Loucy (cell line): ENCODE data around the gene ZBED5.

Experiments
- EZH2phosphoT487 ChIP-seq: fragments of 200-600 bp; IDR thresholded peaks from 2 replicates; pipeline ENCODE4 v1.6.1; 2018; ENCODE audit warnings: antibody characterized with exemption, mild to moderate bottlenecking, moderate library complexity, borderline replicate concordance
- TF ChIP-seq, protein P1 (sequence below): fragments of 200-600 bp; sonication (generic); conservative IDR thresholded peaks from 2 replicates; pipeline ENCODE4 v1.5.1; 2014; ENCODE audit warnings: mild to moderate bottlenecking, antibody characterized with exemption, low read length

GRCh38 chr11:10900681-10901415 is 43.0 kb upstream of the ZBED5 start:
- TF ChIP-seq, protein P1, sequence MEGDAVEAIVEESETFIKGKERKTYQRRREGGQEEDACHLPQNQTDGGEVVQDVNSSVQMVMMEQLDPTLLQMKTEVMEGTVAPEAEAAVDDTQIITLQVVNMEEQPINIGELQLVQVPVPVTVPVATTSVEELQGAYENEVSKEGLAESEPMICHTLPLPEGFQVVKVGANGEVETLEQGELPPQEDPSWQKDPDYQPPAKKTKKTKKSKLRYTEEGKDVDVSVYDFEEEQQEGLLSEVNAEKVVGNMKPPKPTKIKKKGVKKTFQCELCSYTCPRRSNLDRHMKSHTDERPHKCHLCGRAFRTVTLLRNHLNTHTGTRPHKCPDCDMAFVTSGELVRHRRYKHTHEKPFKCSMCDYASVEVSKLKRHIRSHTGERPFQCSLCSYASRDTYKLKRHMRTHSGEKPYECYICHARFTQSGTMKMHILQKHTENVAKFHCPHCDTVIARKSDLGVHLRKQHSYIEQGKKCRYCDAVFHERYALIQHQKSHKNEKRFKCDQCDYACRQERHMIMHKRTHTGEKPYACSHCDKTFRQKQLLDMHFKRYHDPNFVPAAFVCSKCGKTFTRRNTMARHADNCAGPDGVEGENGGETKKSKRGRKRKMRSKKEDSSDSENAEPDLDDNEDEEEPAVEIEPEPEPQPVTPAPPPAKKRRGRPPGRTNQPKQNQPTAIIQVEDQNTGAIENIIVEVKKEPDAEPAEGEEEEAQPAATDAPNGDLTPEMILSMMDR = no peak
- TF ChIP-seq EZH2phosphoT487 = no peak
